Stromal cell of bone marrow (primary cell): ENCODE results near the gene PRDM2.
"Not testable (repeated sequence)": the region's sequence is repeated elsewhere in the genome, so short reads cannot be mapped to it uniquely, and the experiment has no call there.

Experiments
- DNase-seq: peaks from one replicate; pipeline ENCODE4 v3.0.0-alpha.2; 2012; ENCODE audit warnings: low read depth

PRDM2 gene, protein sequence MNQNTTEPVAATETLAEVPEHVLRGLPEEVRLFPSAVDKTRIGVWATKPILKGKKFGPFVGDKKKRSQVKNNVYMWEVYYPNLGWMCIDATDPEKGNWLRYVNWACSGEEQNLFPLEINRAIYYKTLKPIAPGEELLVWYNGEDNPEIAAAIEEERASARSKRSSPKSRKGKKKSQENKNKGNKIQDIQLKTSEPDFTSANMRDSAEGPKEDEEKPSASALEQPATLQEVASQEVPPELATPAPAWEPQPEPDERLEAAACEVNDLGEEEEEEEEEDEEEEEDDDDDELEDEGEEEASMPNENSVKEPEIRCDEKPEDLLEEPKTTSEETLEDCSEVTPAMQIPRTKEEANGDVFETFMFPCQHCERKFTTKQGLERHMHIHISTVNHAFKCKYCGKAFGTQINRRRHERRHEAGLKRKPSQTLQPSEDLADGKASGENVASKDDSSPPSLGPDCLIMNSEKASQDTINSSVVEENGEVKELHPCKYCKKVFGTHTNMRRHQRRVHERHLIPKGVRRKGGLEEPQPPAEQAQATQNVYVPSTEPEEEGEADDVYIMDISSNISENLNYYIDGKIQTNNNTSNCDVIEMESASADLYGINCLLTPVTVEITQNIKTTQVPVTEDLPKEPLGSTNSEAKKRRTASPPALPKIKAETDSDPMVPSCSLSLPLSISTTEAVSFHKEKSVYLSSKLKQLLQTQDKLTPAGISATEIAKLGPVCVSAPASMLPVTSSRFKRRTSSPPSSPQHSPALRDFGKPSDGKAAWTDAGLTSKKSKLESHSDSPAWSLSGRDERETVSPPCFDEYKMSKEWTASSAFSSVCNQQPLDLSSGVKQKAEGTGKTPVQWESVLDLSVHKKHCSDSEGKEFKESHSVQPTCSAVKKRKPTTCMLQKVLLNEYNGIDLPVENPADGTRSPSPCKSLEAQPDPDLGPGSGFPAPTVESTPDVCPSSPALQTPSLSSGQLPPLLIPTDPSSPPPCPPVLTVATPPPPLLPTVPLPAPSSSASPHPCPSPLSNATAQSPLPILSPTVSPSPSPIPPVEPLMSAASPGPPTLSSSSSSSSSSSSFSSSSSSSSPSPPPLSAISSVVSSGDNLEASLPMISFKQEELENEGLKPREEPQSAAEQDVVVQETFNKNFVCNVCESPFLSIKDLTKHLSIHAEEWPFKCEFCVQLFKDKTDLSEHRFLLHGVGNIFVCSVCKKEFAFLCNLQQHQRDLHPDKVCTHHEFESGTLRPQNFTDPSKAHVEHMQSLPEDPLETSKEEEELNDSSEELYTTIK (N-terminal part only)

DNA sequence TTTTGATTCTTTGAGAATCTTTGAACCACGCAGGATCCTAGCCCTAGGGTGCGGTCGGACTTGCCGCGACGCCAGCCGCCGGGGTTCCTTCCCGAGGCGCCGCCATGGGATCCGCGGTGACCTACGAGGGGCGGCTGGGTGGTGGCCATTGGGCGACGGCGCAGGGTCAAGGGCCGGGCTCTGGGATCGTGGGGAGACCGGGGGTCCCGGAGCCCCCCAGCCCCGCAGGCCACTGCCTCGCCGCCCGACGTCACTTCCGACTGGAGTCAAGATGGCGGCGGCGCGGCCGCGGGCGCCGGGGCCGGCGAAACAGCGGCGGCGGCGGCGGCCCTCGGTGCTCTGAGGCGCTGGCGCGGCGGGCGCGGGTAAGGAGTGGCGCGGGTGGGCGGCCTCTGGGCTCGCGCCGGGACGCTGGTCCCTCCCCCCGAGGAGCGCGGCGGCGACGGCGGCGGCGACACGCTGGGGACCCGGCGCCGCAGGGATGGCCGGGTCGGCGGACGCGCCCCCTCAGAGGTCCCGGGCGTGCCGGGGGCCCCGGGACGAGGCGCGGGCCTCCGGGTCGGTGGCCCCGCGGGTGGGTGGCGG lies at the start of gene PRDM2:
TSS of gene PRDM2 (plus strand) at position 253 of the 585 bp plus-strand sequence. CDS start 15,418 bp downstream, outside the sequence.
- no peak for DNase-seq

DNA sequence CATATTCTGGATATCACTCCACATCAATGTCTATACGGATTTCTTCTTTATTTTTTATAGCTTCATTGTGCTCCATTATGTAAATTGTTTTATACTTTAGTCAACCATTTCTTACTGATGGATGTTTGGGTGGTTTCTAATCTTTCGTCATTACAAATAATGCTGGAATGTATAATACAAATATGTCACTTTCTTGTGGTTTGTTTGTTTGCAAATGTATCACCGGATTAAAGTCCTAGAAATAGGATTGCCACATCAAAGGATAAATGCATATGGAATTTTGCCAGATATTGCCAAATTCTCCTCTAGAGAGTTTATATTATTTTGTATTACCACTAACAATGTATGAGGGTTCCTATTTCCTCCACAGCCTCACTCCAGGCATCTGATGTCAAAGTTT lies 48.7 kb upstream of the PRDM2 start:
- DNase-seq: no peak

DNA sequence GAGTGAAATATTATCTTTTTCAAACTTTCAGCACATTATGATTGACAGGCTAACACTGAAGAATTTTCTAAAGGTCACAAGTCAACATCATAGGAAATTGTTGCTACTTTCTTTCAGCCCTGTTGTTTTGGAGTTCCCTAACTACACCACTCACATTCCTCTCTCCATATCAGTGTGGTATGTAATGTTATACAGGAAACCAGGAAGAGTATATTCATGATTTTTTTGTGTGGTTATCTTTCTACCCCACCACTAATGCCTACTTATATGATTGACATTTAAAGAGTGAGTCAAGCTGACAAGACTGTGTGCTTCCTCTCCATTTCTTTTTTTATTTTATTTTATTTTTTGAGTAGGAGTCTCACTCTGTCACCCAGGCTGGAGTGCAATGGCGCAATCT lies 47.8 kb upstream of the PRDM2 start:
- DNase-seq: no peak

DNA sequence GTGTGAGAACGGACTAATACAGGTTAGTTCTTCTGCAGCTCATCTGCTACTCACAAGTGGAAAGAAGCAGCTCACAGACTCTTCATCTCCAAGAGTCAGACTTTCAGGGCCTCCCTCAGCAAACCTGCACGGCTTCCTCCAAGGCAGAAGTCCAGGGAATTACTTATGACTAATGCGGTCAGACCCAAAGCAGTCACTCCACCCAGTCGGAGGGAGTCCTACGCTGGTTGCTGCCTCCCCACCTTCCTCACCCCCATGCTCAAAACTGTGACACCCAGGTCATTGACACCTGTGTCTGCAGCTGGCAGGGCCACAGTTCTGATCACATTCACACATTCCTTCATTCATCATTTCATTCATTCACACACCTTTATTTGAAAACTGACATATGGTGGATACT lies 38.4 kb upstream of the PRDM2 start:
- peak; percentile 35 for DNase-seq

DNA sequence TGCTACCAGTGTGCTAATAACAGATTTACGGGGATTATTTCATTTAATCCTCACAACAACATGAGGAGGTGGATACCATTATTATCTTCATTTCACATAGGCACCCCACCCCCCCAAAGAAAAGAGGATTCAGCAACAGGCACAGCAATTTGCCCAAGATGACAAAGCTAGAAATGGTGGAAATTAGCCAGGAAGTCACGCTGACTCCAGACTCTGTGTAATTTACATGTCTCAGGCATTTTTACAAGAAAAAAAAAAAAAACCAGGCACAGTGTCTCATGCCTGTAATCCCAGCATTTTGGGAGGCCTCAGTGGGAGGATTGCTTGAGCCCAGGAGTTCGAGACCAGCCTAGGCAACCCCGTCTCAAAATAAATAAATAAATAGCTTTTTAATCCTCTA lies 37.5 kb upstream of the PRDM2 start:
- peak; percentile 56 for DNase-seq

DNA sequence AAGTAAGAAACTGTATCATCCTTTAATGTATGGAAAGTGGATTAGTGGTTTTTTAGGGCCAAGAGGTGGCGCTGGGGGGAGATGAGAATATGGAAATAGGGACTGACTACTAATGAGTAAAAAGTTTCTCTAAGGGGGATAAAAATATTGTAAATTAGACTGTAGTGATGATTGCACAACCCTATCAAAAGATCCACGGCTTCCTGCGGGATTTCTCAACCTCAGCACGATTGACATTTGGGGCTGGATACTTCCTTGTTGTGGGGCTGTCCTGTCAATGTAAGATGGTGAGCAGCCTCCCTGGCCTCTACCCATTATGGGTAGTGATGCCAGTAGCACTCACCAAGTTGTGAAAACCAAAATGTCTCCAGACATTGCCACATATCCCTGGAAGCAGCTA lies 36.0 kb upstream of the PRDM2 start:
- DNase-seq: no peak

DNA sequence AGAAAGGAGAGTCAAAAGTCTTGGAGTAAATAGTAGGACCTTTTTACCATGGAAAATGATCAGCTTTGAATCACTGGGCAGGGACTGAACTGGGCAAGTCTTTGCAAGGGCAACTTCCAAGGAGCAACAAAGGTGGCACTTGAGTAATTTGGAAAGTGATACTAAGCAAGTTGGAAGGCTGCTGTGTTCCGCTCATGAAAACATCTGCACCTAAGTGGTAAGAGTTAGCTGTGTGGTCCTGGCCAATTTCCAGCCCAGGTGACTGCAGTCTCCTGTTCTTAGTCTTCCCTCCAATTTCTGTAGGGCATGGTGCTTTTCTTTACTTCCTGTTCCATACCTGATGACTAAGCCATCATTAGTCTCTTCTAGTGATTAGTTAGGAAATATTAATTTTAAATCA lies 35.5 kb upstream of the PRDM2 start:
- DNase-seq: no peak

DNA sequence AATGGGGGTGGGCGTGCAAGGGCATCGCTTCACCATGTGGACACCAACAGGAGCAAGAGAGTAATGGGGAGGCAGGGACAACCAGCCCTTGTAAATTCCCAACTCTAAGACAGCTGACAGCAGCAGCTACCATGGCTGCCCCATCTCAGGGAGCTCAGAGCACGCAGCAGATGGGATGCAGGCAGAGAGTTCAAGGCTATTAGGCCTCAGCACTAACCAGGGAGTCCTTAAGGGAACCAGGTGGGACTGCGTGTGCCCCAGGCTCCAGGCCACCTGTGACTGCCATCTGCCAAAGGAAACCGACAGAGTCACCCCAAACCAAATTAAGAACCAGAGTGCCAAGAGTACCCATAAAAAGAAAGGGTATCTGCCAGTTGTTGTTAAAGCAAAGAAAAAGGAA lies 33.7 kb upstream of the PRDM2 start:
- DNase-seq: no peak

DNA sequence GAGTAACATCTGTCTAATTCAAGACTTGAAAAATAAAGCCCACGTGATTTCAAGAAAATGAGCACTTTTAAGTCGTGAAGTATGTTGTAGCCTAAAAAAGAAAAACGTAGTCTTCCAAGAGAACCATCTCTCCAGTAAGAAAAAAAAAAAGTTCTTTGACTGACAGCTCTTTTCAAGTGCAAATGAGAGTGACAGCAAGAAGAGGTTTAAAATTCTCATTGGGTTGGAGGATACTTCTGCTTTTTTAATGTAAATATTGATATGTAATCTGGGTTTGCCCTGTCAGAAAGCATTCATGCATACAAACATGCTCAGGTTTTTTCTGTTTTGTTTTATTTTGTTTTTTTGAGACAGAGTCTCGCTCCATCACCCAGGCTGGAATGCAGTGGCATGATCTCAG lies 32.3 kb upstream of the PRDM2 start:
- DNase-seq: no peak

DNA sequence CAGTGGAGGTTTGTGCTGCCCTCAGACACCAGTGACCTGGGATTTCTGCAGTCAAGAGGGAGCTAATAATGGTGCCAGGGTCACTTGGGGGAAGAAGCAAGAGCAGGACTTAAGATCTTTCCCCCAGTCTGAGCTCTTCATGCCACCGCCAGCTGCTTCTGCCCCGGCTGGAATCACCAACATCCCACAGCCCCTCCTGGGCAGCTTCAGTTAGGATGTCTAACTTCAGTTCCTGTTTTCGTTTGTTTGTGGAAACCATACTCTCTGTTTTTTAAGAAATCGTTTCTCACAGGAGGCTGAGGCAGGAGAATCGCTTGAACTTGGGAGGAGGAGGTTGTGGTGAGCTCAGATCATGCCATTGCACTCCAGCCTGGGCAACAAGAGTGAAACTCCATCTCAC lies 25.6 kb upstream of the PRDM2 start:
- no peak for DNase-seq

DNA sequence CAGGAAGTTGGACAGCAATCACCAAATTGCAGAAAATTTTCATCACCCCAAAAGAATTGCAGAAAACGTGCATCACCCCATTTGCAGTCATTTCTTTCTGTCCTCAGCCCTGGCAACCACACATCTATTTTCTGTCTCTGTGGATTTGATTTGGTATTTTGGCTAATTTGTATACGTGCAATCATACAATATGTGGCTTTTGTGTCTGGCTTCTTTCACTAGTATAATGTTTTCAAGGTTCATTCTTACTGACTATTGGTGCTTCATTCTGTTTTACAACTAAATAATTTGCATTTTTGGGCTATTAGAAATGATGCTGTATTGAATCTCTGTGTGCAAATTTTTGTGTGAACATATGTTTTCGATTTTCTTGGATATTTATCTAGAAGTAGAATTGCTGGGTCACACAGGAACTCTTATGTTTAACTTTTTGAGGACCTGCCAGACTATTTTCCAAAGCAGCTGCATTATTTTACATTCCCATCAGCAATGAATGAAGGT lies 24.8 kb upstream of the PRDM2 start:
- DNase-seq: no peak

DNA sequence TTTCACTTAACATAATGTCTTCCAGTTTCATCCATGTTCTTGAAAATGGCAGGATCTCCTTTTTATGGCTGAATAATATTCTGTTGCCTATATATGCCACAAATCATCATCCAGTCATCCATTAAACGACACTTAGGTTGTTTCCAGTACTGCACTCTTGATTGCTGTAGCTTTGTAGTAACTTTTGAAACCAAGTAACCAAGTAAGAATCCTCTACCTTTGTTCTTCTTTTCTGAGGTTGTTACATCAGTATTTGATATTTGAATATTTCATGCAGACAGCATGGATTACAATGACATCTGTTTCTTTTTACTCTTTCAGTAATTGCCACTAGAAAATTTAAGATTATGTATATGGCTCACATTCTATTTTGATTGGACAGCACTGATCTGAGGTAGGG lies 22.1 kb upstream of the PRDM2 start:
- DNase-seq: no peak

DNA sequence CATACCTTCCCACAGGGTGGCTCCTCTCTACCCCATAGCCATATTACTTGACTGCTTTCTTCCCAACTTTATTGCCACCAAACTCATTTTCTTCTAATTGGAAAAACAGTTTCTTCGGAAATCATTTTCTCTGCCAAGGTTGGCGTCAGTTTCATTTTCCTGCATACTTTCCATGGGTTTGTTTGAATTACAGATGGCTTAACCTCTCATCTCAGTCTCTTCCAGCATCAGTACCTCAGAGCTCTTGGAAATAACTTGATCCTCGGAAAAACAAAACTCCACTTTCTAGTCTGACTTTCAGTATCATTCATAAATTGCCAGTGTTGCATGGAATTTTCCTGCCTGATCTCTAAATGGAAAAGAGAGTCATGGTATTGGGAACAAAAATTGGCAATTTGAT lies 20.3 kb upstream of the PRDM2 start:
- no peak for DNase-seq

DNA sequence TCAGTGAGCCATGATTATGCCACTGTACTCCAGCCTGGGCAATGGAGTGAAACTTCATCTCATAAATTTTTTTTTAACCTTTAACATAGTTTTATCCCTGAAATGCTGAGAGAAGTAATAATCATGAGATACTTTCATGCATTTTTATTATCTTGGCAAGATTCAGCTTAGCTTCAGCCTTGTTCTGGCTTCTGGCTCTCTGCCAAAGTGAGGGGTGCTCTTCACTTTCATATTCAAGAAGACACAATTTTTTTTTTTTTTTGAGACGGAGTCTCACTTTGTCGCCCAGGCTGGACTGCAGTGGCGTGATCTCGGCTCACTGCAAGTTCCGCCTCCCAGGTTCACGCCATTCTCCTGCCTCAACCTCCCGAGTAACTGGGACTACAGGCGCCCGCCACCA lies 19.4 kb upstream of the PRDM2 start:
- not testable (repeated sequence) for DNase-seq

DNA sequence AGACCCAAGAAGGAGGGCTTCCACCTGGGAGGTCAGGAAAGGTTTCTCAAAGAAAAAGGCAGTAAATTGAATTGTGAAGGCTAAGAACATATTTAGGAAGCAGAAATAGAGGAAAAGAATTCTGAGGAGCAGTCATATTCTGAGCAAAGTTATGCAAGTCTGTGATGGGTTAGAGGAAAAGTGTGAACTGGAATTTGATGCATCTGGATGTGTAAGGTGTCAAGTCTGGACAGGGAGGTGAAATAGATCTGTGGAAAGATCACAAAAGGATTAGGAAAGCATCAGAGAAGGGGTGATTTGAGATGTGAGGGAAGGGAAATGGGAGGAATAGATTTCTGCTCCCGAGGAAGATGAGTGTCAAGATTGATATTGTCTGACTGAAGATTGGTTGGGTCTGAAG lies 18.1 kb upstream of the PRDM2 start:
- DNase-seq: no peak

DNA sequence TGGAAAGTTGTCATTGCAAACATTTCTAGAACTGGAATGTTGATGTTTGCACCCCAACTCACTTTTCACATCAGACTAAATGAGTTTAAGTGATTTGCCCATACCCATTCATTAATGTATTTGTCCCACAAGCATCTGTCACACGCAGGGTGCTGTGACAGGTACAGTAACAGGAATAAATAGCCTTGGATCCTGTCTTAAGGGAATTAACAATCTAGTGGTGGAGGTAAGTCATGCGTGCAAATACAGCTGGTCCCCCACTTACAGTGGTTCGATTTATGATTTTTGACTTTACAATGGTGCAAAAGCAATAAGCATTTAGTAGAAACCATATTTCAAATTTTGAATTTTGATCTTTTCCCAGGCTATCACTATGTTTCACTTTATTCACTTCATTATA lies 17.5 kb upstream of the PRDM2 start:
- no peak for DNase-seq

DNA sequence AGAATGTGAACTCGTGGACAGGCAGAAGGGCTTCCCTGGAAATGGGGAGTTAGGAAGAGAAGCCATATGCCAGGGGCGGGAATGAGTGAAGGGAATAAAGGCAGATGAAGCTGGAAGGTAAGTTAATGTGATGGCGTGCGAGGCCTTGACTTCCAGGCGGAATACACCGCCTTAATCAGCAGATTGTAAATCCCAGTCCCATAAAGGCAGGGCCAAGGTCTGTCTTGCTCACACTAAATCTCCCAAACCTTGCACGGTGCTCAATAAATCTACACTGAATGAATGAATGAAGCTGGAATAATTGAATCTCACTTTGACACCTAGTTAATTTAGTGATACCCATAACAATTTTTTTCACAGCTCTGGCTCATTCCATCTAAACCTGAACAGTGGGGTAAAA lies 16.8 kb upstream of the PRDM2 start:
- no peak for DNase-seq

DNA sequence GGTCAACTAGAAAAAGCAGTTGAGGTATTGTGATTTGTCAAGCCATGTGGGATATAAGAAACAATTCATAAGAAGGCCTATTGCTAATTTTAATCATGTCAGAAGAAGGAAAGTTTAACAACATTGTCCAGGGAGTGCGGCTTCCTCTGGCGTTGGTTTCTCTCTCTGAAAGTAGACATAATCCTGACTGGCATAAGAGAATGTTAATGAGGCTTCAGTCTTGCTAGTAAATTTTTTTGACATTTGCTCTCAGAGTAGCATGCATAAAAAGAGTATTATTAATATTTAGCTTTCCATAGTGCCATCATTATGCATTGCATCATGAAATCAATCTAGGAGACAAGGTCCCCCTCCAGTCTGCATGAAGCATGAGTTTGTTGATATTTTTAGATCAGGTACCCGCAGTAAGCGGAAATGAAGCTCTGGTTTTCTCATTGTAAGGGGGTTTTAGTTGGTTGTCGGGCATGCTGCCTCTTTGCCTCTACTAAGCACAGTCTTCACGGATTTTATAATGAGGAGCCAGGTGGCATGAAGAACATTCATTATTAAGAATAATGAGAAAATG lies 12.8 kb upstream of the PRDM2 start:
- DNase-seq: no peak

DNA sequence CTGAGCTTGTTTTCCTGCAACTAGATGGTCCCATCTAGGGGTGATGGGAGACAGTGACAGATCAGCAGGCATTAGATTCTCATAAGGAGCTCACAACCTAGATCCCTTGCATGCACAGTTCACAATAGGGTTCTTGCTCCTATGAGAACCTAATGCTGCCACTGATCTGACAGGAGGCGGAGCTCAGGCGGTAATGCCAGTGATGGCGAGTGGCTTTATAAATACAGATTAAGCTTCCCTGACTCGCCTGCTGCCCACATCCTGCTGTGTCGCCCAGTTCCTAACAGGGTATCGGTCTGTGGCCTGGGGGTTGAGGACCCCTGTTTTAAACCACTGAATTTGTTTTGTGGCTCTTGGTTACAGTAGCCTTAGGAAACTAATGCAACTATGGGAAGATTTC lies 6.9 kb upstream of the PRDM2 start:
- DNase-seq: not testable (repeated sequence)

DNA sequence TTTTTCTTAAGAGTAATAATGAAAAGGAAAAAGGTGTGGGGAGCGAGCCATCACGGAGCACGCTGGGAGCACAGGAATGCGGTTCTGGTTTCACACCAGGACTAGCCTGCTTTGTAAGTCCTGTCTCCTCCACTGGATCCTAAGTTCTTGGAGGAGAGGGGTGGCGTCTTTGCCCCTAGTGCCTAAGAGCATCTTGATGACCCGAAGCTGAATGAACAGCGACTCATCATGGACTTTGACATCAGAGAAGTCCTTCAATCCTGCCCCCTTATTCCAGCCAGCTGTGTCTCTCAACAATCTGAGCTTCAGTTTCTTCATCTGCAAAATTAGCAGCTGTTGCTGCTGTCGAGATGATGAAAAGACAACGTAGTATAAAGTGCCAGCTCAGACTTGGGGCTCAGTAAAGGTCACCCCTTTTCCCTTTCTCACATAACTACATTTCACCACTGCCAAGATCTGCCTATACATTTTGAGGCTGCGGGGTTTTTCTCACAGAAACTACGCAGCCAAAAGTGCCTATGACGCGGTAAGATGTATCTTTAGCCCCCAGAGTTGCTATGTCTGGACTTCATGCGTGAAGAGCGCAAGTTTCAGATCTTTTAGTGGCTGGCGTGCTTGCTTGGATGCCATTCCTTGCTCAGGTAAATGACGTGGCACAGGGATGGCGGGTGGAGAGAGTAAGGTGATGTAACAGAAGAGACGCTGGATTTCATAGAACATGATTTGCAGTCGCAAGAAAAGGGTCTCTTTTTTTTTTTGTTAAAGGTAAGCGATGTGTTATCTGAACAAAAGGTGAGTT lies 4.9 kb upstream of the PRDM2 start:
- DNase-seq: no peak

DNA sequence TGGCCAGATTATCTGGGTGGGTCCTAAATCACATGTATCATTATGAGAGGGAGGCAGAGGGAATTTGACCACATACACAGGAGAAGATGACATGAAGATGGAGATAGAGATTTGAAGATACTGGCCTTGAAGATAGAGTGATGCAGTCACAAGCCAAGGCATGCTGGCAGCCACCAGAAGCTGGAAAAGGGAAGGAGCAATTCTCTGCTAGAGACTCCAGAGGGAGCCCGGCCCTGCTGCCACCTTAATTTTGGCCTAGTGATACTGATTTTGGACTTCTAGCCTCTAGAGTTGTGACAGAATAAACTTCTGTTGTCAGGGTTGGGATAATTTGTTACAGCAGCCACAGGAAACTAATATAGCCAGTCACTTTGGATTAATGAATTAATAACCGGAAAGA lies 2.2 kb upstream of the PRDM2 start:
- DNase-seq: no peak
